ENCODE measurements around the gene GLIS1. TPM values are rescaled to one million over a fixed set of nuclear protein-coding genes. Genes with fewer than 3 reads are reported as not detected.

The GLIS1 gene
- total RNA-seq, 1 experiment from 2014 or later: 0.24 TPM

DNA sequence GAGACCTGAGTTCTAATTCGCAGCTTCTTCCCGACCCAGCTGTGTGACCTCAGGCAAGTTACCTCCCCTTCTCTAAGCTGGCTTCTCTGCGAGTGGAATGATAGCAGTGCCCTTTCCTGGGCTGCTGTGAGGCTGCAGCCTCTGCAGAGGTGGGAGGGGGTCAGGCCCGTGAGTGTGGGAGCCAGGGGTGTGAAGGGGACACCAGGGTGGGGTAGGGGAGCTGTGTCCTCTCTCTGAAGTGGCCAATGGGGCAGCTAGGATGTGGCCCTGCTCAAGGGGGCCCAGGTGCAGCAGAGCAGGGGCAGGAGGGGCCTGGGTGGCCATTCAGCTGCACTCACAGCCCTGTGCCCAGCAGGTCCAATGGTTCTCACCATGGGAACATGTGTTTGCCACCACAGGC, 255.3 kb downstream of the GLIS1 start:
- no peak for DNase-seq (ENCODE audit: low spot score)
- Mint-ChIP-seq H3K36me3 (no peaks in the 10 kb centered on the region), H3K4me3 (no peak overlapping the region), H3K9me3 (0 out of 2 replicates have a peak, but pooled peaks cover 3% of the 10 kb centered on the region), H3K27me3 (ENCODE audit: low read depth) (peaks cover 4% of the 10 kb centered on the region; the same call in 1 of the 2 replicates), H3K27ac (no peak overlapping the region), H3K4me1 (peaks cover 14% of the 10 kb centered on the region)
- no peak for ATAC-seq
- ChIA-PET POLR2A (no interaction called here), CTCF (interaction anchor here (1.1 to 8.7 kb wide), 7 partner anchors 13 to 205 kb away, joined by 3 to 192 read pairs (median 8); no protein-coding TSS in a partner anchor)
- no peak for TF ChIP-seq IRF2 (CRISPR knock-in tag; IDR thresholded peaks at IDR 0.05; ENCODE audit: borderline replicate concordance, low read depth)
- TF ChIP-seq, protein P1, sequence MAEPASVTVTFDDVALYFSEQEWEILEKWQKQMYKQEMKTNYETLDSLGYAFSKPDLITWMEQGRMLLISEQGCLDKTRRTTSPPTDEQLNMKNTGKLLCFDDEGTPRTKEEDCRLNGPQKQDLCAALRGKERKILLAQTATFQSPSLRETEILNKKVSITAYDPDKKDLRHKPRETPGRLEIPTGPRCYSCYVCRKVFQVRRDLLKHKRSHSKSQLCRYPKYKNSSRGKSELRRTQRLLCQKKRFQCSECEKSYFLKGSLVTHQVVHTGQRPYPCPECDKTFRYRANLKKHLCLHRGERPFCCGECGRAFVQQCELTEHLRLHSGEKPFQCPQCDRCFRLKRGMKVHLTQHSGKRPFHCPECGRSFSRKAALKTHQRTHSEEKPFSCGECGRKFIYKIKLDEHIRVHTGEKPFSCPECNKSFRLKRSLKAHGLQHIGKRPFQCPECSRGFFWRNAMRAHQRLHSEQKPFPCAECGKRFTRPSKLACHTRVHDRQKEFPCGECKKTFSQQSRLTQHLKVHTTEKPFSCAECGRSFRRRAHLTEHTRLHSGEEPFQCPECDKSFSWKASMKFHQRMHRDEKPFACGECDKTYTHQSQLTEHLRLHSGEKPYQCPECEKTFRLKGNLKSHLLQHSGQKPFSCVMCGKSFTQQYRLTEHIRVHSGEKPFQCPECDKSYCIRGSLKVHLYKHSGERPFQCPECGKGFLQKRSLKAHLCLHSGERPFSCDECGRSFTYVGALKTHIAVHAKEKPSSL (CRISPR knock-in tag; conservative IDR thresholded peaks at IDR 0.05): no peak
- TF ChIP-seq, protein P2, sequence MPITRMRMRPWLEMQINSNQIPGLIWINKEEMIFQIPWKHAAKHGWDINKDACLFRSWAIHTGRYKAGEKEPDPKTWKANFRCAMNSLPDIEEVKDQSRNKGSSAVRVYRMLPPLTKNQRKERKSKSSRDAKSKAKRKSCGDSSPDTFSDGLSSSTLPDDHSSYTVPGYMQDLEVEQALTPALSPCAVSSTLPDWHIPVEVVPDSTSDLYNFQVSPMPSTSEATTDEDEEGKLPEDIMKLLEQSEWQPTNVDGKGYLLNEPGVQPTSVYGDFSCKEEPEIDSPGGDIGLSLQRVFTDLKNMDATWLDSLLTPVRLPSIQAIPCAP (CRISPR knock-in tag; IDR thresholded peaks at IDR 0.05): no peak
- no peak for TF ChIP-seq CBFB (CRISPR knock-in tag; IDR thresholded peaks at IDR 0.05; ENCODE audit: low read depth)
- TF ChIP-seq ZNF317 (CRISPR knock-in tag; IDR thresholded peaks at IDR 0.05; ENCODE audit: borderline replicate concordance, low read depth): no peak

DNA sequence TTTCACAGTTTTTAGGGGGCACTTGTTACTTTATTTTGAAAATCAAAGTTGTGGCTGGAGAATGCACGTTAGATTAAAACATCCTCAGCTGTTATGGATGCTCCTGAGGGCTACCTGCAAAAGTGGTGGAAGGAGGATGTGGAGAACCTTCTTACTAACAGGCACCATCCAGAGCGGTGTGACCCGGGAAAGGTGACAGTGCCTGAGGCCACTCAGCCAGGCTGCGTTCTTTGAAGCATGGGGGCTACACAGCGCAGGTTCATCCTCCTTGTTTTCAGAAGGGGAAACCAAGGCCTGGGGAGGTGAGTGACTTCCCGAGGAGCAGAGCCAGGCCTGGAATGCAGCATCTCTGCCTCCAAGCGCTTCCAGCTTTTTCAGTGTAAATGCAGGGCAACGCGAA, 255.8 kb downstream of the GLIS1 start:
- DNase-seq (ENCODE audit: low spot score): no peak
- POLR2A ChIA-PET: no interaction called here
- ATAC-seq: no peak
- 0 out of 2 replicates have a peak, but pooled peaks cover 3% of the 10 kb centered on the region for H3K9me3 Mint-ChIP-seq
- no peak overlapping the region for H3K27ac Mint-ChIP-seq
- peaks cover 4% of the 10 kb centered on the region; the same call in 1 of the 2 replicates for H3K27me3 Mint-ChIP-seq (ENCODE audit: low read depth)
- H3K36me3 Mint-ChIP-seq: no peaks in the 10 kb centered on the region
- CTCF ChIA-PET: interaction anchor here (1.1 to 8.7 kb wide), 6 partner anchors 13 to 111 kb away, joined by 3 to 192 read pairs (median 4); no protein-coding TSS in a partner anchor
- no peak overlapping the region for H3K4me3 Mint-ChIP-seq
- TF ChIP-seq CREM (CRISPR knock-in tag; IDR thresholded peaks at IDR 0.05): no peak
- no peak for TF ChIP-seq CBFB (CRISPR knock-in tag; IDR thresholded peaks at IDR 0.05; ENCODE audit: low read depth)
- TF ChIP-seq ELF4 (CRISPR knock-in tag; IDR thresholded peaks at IDR 0.05; ENCODE audit: low read depth): no peak
- TF ChIP-seq, protein P3, sequence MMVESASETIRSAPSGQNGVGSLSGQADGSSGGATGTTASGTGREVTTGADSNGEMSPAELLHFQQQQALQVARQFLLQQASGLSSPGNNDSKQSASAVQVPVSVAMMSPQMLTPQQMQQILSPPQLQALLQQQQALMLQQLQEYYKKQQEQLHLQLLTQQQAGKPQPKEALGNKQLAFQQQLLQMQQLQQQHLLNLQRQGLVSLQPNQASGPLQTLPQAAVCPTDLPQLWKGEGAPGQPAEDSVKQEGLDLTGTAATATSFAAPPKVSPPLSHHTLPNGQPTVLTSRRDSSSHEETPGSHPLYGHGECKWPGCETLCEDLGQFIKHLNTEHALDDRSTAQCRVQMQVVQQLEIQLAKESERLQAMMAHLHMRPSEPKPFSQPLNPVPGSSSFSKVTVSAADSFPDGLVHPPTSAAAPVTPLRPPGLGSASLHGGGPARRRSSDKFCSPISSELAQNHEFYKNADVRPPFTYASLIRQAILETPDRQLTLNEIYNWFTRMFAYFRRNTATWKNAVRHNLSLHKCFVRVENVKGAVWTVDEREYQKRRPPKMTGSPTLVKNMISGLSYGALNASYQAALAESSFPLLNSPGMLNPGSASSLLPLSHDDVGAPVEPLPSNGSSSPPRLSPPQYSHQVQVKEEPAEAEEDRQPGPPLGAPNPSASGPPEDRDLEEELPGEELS (CRISPR knock-in tag; IDR thresholded peaks at IDR 0.05): no peak
- TF ChIP-seq, protein P4, sequence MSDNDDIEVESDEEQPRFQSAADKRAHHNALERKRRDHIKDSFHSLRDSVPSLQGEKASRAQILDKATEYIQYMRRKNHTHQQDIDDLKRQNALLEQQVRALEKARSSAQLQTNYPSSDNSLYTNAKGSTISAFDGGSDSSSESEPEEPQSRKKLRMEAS (CRISPR knock-in tag; IDR thresholded peaks at IDR 0.05): no peak
- TF ChIP-seq TCF7 (CRISPR knock-in tag; IDR thresholded peaks at IDR 0.05; ENCODE audit: low read depth): no peak
- no peak for TF ChIP-seq ZNF263 (CRISPR knock-in tag; IDR thresholded peaks at IDR 0.05; ENCODE audit: low read depth)
- TF ChIP-seq ZNF317 (CRISPR knock-in tag; IDR thresholded peaks at IDR 0.05; ENCODE audit: borderline replicate concordance, low read depth): no peak
- TF ChIP-seq, protein P5, sequence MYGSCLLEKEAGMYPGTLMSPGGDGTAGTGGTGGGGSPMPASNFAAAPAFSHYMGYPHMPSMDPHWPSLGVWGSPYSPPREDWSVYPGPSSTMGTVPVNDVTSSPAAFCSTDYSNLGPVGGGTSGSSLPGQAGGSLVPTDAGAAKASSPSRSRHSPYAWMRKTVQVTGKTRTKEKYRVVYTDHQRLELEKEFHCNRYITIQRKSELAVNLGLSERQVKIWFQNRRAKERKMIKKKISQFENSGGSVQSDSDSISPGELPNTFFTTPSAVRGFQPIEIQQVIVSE (CRISPR knock-in tag; IDR thresholded peaks at IDR 0.05; ENCODE audit: borderline replicate concordance): no peak
- TF ChIP-seq NR2C2 (CRISPR knock-in tag; IDR thresholded peaks at IDR 0.05): no peak
- TF ChIP-seq SP1 (CRISPR knock-in tag; conservative IDR thresholded peaks at IDR 0.05): no peak
- no peak for TF ChIP-seq TEAD4 (CRISPR knock-in tag; IDR thresholded peaks at IDR 0.05)
- H3K4me1 Mint-ChIP-seq: peaks cover 14% of the 10 kb centered on the region
